SJCRH30 (cell line): ENCODE data around the gene ANGPTL8. TPM values are rescaled to one million over a fixed set of nuclear protein-coding genes. Genes with fewer than 3 reads are reported as not detected.

Experiments used
- DNase-seq, 2 experiments: peaks; one replicate each; pipeline ENCODE4 v3.0.0-alpha.2; 2015 to 2020
- H3K27ac ChIP-seq: fragments of 250-450 bp; sonication (Bioruptor Pico); 2 replicates; pipeline ENCODE4 v1.5.1; 2020; ENCODE audit warnings: mild to moderate bottlenecking, moderate library complexity
- H3K27me3 ChIP-seq: fragments of 250-450 bp; sonication (Bioruptor Pico); 2 replicates; pipeline ENCODE4 v1.5.1; 2020; ENCODE audit warnings: mild to moderate bottlenecking, moderate library complexity
- H3K36me3 ChIP-seq: fragments of 250-450 bp; sonication (Bioruptor Pico); 2 replicates; pipeline ENCODE4 v1.5.1; 2020; ENCODE audit warnings: mild to moderate bottlenecking, moderate library complexity
- H3K4me1 ChIP-seq: fragments of 250-450 bp; sonication (Bioruptor Pico); 2 replicates; pipeline ENCODE4 v1.5.1; 2020; ENCODE audit warnings: mild to moderate bottlenecking, moderate library complexity
- H3K4me3 ChIP-seq: fragments of 250-450 bp; sonication (Bioruptor Pico); 2 replicates; pipeline ENCODE4 v1.5.1; 2020; ENCODE audit warnings: mild to moderate bottlenecking, moderate library complexity
- H3K9me3 ChIP-seq: fragments of 250-450 bp; sonication (Bioruptor Pico); replicated peaks from 2 replicates; pipeline ENCODE4 v1.5.1; 2020; ENCODE audit warnings: mild to moderate bottlenecking, moderate library complexity
- total RNA-seq: library from RNA; depleted of rRNA; stranded (reverse); fragments of >200 nt; shearing (Covaris generic); gene quantifications from 2 replicates; pipeline ENCODE4 v1.2.3, GENCODE V29; 2014

The ANGPTL8 gene
- total RNA-seq, 1 experiment from 2014 or later: not detected

DNA sequence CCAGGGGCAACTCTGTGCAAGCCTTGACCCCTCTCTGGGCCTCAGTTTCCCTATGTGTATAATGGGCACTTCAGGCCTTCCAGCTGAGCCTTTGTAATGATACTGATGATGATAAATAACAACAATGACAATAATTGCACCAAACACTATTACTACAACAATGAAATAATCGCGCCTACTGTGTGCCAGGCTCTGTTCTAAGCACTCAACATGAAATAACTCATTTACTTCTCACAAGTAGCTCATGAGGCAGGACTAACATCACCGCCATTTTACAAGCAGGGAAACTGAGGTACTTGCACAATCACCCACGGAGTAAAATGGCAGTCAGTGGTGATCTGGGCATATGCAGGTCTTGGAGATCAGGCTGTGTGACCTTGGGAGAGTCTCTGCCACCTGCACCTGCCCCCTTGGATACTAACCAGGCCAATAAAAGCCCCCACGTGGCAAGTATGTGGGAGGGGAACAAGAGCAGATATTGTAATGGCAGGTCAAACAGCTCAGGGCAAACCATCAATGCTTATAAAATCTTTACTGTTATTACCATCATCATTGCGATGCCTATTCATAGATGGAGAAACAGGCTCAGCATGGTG lies 540 bp upstream of the ANGPTL8 start:
- H3K27ac ChIP-seq: no peak overlapping the region
- peaks cover 2% of the 10 kb centered on the region; the same call in 1 of the 2 replicates for H3K36me3 ChIP-seq
- DNase-seq: no peak
- no peaks in the 10 kb centered on the region for H3K9me3 ChIP-seq
- H3K4me3 ChIP-seq: no peak overlapping the region
- H3K4me1 ChIP-seq: no peaks in the 10 kb centered on the region
- H3K27me3 ChIP-seq: no peaks in the 10 kb centered on the region

DNA sequence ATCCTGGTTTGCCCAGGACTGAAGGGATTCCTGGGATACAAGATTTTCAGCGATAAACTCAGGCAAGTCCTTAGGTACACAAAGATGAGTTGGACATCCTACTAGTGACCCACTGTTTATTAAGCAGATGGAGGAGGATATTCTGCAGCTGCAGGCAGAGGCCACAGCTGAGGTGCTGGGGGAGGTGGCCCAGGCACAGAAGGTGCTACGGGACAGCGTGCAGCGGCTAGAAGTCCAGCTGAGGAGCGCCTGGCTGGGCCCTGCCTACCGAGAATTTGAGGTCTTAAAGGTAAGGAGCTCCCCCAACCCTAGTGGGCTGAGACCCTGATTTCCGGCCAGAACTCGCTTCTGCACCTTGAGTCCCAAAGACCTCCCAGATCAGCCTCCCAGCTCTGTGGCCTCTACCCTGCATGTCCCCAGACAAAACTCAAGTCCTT lies 607 bp downstream of the ANGPTL8 start:
- Histone ChIP-seq H3K36me3 (peaks cover 2% of the 10 kb centered on the region; the same call in 1 of the 2 replicates), H3K9me3 (no peaks in the 10 kb centered on the region), H3K27ac (no peak overlapping the region), H3K4me3 (no peak overlapping the region), H3K27me3 (no peaks in the 10 kb centered on the region), H3K4me1 (no peaks in the 10 kb centered on the region)
- DNase-seq: no peak

DNA sequence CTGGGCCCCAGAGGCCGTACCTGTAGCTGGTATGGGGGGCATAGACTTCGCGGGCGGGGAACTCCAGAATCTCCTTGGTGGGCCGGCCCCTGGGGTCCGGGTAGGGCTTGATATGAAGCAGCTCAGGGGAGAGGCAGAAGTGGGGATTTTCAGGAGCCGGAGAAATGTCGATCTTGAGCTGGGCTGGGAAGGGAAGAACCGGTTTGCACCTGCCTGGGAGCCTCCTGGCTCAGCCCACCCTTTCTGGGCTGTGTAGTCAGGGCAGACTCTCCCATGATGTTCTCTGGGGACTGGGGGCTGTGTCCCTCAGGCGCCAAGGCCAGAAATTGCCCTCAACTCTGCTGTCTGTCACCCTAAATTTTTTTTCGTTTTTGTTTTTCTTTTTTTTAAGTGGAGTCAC lies 2.6 kb downstream of the ANGPTL8 start:
- no peak for DNase-seq
- Histone ChIP-seq H3K4me3 (no peak overlapping the region), H3K27me3 (no peaks in the 10 kb centered on the region), H3K4me1 (no peaks in the 10 kb centered on the region), H3K9me3 (no peaks in the 10 kb centered on the region), H3K27ac (no peak overlapping the region), H3K36me3 (peaks cover 2% of the 10 kb centered on the region; the same call in 1 of the 2 replicates)

DNA sequence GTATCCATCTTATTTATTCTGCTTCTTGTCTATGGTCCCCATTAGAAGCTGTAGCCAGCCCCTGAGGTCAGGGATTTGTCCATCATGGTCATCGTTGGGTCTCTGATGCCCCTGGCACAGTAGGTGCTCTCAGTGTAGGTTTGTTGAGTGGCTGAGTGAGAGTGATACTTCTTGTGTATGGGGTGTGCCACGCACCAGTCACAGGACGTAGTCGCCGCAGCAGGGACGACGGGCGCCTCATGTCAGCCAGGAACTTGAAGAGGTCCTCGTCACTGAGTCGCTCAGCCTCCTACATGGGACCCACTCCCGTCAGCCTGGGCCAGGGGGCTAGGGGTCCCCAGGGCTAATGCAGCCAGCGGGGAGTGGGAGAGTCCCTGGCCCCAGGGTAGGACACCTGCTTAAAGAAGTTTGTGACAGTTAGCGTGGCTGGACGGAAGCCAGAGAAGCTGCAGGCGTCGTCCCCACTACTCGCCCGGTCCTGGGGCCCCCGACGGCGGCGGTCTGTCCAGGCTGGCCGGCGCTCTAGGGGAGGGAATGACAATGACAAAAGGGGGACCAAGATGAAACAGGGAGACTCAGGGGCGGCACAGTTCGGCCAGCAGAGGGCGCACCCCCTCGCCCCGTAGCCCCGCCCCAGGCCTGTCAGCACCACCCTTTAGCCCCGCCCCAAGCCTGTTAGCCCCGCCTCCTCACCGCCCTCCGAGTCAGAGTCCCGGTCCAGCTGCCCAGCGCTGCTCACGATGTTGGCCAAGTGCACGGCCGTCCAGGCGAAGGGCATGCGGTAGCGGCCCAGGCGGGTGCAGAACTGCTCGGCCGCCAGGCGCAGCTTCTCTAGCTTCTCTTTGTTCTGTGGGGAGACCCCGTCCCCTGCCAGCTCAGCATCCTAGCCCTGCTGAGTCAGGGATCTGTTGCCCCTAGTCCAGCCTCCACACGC lies 3.7 kb downstream of the ANGPTL8 start:
- Histone ChIP-seq H3K27ac (no peak overlapping the region), H3K4me1 (no peaks in the 10 kb centered on the region), H3K36me3 (peaks cover 7% of the 10 kb centered on the region; the same call in 1 of the 2 replicates), H3K4me3 (no peak overlapping the region), H3K9me3 (no peaks in the 10 kb centered on the region), H3K27me3 (no peaks in the 10 kb centered on the region)
- DNase-seq: peak; percentile 84 to 86

DNA sequence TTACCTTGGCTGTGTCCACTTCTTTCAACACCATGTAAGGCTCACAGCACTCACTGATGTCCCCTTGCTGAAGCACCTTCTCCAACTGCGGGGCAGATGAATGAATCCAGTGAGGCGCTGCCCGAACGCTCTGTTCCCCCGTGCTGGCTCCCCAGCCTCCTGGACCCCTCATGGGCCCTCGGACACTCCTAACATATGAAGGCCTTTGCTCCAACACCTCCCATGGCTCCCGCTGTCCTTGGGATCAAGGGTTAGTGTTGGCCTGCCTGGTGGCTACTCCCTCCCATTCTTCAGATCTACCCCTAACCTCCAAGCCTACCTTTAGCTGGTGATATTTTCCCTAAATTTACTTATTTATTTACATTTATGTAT lies 4.4 kb downstream of the ANGPTL8 start:
- Histone ChIP-seq H3K36me3 (peaks cover 12% of the 10 kb centered on the region), H3K9me3 (no peaks in the 10 kb centered on the region), H3K4me1 (no peaks in the 10 kb centered on the region), H3K27ac (no peak overlapping the region), H3K4me3 (no peak overlapping the region), H3K27me3 (no peaks in the 10 kb centered on the region)
- no peak for DNase-seq

DNA sequence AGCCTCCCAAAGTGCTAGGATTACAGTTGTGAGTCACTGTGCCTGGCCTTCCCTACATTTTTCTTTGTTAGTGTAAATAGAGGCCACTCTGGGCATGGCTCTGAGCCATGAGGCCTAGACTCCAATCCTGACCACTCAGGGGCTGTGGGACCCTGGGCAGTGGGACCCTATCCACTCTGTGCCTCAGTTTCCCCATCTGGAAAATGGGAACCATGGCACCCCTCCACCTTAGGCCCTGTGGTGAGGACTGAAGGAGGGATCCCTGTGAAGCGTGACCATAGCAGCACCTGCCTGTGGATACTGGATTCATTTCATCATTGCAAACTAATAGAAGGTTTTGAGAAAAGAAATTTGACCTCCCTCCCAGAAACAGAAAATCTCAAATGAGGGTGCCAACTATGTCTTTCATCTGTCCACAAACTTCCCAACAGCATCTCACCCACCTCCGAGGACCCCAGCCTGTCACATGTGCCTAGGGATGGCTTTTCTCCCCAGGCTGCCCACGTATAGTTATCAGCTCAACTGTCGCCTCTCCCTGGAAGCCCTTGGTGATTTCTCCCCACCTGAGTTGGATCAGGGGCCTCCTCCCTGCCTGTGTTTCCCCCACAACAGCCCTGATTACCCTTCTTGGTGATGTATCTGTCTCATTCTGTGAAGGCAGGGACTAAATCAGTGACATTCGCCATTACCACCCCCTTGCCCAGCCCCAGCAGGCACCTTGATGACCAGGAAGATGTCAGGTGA lies 5.6 kb downstream of the ANGPTL8 start:
- no peaks in the 10 kb centered on the region for H3K9me3 ChIP-seq
- DNase-seq: no peak
- H3K4me1 ChIP-seq: no peaks in the 10 kb centered on the region
- H3K27me3 ChIP-seq: no peaks in the 10 kb centered on the region
- H3K4me3 ChIP-seq: no peak overlapping the region
- H3K36me3 ChIP-seq: peaks cover 16% of the 10 kb centered on the region
- H3K27ac ChIP-seq: no peak overlapping the region

DNA sequence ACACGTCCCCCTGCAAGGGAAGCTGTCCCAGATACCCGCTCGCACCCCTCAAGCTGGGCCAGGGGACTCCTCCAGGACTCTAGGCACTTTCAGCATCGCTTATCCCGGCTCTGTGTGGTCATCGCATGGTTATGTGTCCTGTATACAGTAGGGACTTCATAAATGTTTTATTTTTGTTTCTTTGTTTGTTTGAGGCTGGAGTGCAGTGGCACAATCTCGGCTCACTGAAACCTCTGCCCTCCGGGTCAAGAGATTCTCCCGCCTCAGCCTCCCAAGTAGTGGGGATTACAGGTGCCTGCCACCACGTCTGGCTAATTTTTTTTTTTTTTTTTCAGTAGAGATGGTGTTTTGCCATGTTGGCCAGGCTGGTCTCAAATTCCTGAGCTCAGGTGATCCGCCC lies 7.5 kb downstream of the ANGPTL8 start:
- Histone ChIP-seq H3K4me3 (no peak overlapping the region), H3K36me3 (peaks cover 26% of the 10 kb centered on the region), H3K27ac (no peak overlapping the region), H3K27me3 (no peaks in the 10 kb centered on the region), H3K9me3 (no peaks in the 10 kb centered on the region), H3K4me1 (no peaks in the 10 kb centered on the region)
- DNase-seq: no peak

DNA sequence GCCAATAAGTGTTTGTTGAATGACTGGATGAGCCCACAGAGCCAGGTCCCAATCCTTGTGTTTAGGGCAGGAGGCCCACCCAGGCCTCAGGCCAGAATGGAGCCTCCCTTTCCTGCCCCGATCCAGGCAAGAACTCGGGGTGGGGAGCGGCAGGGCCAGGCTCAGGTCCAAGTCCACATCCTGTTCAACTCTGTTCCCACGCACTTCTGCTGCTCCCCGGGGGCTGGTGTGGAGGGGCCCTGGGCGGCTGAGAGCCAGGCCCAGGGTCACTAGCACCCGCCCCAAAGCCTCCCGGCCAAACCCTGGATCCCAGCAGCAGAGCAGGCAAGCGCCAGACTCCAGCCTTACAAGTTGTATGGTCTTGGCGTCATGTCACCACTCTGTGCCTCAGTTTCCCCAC lies 8.0 kb downstream of the ANGPTL8 start:
- Histone ChIP-seq H3K27me3 (no peaks in the 10 kb centered on the region), H3K36me3 (peaks cover 29% of the 10 kb centered on the region), H3K4me3 (no peak overlapping the region), H3K4me1 (no peaks in the 10 kb centered on the region), H3K27ac (no peak overlapping the region), H3K9me3 (no peaks in the 10 kb centered on the region)
- DNase-seq: no peak

DNA sequence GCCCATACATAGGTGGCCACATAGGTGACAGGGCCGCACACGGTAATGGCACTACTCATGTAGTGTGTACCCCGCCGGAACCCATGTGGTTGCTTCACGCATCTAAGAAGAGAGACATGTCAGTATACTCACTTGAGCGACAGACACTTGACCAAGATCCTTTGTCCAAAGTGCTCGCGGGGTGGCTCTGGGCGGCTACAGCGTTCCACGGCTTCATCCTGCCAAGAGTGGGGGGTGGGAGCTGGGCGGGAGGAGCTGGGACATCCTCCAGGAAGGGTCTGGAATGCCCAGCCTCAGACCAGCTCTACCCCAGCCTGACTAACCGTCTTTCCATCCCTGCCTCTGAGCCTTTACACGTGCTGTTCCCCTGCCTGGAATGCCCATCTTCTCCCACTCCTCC lies 8.5 kb downstream of the ANGPTL8 start:
- DNase-seq: no peak
- Histone ChIP-seq H3K36me3 (peaks cover 32% of the 10 kb centered on the region), H3K4me1 (no peaks in the 10 kb centered on the region), H3K27ac (no peak overlapping the region), H3K27me3 (no peaks in the 10 kb centered on the region), H3K9me3 (no peaks in the 10 kb centered on the region), H3K4me3 (no peak overlapping the region)

DNA sequence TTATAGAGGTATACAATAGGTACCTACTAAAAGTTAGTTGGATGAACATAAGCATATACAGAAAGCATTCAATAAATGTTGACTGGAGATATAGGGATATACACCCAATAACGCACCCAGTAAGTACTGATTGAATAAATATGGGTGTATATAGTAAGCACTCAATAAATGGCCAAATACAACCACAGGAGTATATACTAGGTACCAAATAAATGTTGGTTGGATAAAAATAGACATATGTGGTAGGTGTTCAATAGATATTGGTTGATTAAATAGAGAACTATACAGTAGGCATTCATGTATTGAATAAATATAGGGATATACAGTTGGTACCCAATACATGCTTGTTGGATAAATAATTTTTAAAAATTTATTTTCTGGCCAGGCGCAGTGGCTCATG lies 9.4 kb downstream of the ANGPTL8 start:
- Histone ChIP-seq H3K27ac (no peak overlapping the region), H3K9me3 (no peaks in the 10 kb centered on the region), H3K36me3 (peaks cover 32% of the 10 kb centered on the region), H3K27me3 (no peaks in the 10 kb centered on the region), H3K4me3 (no peak overlapping the region), H3K4me1 (no peaks in the 10 kb centered on the region)
- no peak for DNase-seq

DNA sequence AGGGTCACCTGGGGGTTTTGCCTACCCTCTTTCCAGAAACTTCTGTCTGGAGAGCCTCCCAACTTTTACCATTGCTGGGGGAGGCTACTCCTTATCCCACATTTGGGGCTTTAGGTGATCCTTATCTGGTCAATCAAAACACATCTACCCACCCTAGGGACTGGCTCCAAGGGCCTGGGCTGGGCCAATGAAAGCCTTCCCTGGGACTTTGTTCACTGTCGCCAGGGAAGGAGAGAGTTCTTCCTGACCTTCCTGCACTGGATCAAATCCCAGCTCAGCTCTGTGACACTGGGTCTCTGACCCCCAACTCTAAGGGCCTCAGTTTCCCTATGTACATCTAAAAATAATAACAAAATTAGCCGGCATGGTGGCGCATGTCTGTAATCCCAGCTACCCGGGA lies 11.8 kb downstream of the ANGPTL8 start:
- H3K4me3 ChIP-seq: no peak overlapping the region
- no peaks in the 10 kb centered on the region for H3K9me3 ChIP-seq
- H3K36me3 ChIP-seq: peaks cover 32% of the 10 kb centered on the region
- DNase-seq: no peak
- H3K27me3 ChIP-seq: no peaks in the 10 kb centered on the region
- H3K4me1 ChIP-seq: peaks cover 3% of the 10 kb centered on the region
- H3K27ac ChIP-seq: no peak overlapping the region

DNA sequence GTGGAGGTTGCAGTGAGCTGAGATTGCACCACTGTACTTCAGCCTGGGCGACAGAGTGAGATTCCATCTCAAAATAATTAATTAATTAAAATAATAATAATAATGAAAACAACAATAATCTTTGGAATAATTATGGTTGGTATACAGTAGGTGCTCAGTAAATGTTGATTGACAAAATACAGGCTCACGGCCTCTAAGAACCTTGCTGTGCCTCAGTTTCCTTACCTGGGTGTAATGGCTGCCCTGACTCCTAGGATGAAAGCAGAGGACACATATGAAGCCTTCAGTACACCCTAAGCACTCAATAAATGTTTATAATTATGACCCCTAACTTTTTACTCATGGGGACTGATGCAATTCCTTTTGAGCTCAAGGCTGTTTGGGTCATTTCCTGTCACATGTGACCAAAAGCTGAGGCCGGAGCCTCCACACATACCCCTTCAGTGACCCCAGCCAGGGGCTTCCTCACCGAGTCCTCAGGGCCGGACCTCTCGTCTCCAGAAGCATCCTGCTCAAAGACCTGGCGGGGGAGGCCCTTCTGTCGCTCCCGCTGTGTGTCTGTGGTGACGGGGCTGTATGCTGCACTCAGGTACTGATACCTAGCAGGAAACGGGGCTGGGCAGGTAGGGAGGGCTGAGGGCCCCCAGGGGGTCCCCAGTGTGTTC lies 12.4 kb downstream of the ANGPTL8 start:
- H3K27me3 ChIP-seq: no peaks in the 10 kb centered on the region
- H3K36me3 ChIP-seq: peaks cover 32% of the 10 kb centered on the region
- H3K27ac ChIP-seq: no peak overlapping the region
- no peak for DNase-seq
- H3K4me1 ChIP-seq: peaks cover 3% of the 10 kb centered on the region
- no peaks in the 10 kb centered on the region for H3K9me3 ChIP-seq
- no peak overlapping the region for H3K4me3 ChIP-seq

DNA sequence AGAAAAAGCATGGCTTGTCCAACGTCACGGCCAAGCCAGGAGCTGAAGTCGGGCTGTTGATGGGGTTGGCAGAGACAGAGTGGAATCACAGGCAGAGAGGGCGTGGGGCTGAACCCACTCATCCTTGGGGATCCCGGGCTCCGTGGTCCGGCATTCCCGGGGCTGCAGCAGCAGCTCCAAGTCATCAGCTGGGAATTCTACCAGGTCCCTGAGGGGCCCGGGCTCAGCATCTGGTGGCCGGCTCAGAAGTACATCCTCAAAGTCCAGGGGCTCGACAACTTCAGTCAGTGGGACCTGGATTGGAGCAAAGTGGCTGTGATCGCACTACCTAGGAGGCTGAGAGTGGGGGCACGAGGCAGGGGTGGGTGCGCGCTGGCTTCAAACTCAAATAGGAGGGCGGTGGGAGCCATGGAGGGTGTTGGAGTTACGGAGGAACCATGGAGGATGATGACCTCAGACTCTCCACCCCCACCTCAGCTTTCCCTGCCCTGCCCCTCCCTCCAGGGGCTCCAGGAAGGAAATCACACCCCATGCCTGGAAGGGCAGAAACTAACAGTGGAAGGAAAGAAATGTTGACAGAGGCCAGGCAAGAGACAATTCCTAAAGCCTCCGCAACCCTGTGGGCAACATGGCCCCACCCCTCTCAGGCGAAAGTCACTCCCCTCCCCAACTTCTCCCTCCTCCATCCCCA lies 13.4 kb downstream of the ANGPTL8 start:
- no peak for DNase-seq
- Histone ChIP-seq H3K4me3 (no peak overlapping the region), H3K36me3 (peaks cover 29% of the 10 kb centered on the region), H3K9me3 (no peaks in the 10 kb centered on the region), H3K27ac (no peak overlapping the region), H3K4me1 (peaks cover 3% of the 10 kb centered on the region), H3K27me3 (no peaks in the 10 kb centered on the region)

DNA sequence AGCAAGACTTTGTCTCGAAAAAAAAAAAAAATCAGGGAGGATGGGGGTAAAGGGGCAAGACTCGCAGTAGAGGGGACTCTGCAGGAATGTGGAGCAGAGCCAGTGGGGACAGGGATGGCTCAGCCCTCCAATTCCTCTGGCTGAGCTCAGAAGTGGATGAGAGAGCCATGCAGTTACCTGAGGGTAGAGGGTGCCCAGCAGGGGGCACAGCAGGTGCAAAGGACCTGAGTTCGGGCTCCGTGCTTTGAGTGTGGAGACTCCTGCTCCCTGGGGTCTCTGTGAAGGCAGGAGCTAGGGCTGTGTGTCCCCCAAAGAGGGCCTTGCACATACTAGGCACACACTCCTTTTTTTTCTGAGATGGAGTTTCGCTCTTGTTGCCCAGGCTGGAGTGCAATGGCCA lies 15.2 kb downstream of the ANGPTL8 start:
- peaks cover 18% of the 10 kb centered on the region; the same call in 1 of the 2 replicates for H3K36me3 ChIP-seq
- H3K4me1 ChIP-seq: peaks cover 3% of the 10 kb centered on the region
- no peak for DNase-seq
- no peak overlapping the region for H3K27ac ChIP-seq
- no peaks in the 10 kb centered on the region for H3K9me3 ChIP-seq
- H3K27me3 ChIP-seq: no peaks in the 10 kb centered on the region
- H3K4me3 ChIP-seq: no peak overlapping the region
